ENCODE measurements around the gene RALB.

The RALB gene

DNA sequence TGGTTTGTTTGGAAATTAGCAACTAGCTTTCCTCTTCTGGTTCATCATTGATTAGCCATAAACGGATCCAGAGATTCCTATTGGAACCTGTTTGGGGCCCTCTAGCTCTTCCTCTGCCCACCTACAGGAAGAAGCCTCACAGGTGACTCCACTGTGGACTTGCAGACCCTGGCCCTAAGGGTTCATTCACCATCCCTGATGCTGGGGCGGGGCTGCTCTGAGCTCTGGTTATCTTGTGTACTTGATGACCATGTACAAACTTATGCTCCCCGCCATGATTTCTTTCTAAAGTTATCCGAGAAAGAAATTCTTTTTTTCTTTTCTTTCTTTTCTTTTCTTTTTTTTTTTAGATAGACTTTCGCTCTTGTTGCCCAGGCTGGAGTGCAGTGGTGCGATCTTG, 59.4 kb downstream of the RALB start:
- TF ChIP-seq, protein P1, sequence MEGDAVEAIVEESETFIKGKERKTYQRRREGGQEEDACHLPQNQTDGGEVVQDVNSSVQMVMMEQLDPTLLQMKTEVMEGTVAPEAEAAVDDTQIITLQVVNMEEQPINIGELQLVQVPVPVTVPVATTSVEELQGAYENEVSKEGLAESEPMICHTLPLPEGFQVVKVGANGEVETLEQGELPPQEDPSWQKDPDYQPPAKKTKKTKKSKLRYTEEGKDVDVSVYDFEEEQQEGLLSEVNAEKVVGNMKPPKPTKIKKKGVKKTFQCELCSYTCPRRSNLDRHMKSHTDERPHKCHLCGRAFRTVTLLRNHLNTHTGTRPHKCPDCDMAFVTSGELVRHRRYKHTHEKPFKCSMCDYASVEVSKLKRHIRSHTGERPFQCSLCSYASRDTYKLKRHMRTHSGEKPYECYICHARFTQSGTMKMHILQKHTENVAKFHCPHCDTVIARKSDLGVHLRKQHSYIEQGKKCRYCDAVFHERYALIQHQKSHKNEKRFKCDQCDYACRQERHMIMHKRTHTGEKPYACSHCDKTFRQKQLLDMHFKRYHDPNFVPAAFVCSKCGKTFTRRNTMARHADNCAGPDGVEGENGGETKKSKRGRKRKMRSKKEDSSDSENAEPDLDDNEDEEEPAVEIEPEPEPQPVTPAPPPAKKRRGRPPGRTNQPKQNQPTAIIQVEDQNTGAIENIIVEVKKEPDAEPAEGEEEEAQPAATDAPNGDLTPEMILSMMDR (IDR thresholded peaks at IDR 0.05; ENCODE audit: borderline replicate concordance, insufficient read depth, low read depth, low read length) = no peak
- H3K4me3 ChIP-seq (ENCODE audit: low read depth, low read length) = no peak overlapping the region

DNA sequence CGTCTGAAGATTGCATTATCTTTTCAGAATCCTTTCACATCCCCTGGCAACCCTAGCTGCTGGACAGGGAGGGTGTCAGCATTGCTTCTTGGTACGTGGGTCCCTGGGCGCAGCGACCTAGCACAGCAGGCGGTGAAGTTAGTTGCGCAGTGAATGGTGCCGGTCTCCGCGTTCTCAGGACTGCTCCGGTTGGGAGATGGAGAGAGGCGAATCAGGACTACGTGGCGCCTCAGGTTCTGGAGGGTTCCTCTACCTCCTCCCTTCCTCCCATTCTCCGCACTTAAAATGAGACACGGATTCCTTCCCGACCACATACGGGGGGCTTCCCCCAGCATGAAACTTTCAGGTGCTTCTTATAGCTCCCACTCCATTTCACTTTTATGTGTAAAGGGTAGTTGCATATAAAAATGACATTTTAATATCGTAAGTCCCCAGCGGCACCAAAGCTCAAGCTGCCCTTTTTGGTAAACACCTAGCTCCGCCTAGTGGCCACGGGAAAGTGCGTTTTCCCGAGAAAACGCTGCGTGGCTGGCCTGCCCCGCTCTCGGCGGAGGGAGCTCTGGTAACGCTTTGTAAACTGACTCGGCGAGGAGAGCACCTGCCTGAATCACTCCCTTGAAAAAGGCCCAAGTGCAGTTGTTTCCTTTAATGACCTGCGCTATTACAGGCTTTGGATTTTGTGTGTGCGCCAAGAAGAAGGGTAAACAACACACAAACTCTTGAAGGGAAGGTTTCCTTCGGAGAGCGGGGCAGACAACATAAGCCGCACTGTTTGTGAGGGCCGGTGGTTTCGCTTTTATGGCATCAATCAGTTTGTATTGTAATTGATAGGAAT, 60.4 kb downstream of the RALB start:
- H3K4me3 ChIP-seq (ENCODE audit: low read depth, low read length) = no peak overlapping the region
- TF ChIP-seq, protein P1 (IDR thresholded peaks at IDR 0.05; ENCODE audit: borderline replicate concordance, insufficient read depth, low read depth, low read length) = peak; percentile 89

DNA sequence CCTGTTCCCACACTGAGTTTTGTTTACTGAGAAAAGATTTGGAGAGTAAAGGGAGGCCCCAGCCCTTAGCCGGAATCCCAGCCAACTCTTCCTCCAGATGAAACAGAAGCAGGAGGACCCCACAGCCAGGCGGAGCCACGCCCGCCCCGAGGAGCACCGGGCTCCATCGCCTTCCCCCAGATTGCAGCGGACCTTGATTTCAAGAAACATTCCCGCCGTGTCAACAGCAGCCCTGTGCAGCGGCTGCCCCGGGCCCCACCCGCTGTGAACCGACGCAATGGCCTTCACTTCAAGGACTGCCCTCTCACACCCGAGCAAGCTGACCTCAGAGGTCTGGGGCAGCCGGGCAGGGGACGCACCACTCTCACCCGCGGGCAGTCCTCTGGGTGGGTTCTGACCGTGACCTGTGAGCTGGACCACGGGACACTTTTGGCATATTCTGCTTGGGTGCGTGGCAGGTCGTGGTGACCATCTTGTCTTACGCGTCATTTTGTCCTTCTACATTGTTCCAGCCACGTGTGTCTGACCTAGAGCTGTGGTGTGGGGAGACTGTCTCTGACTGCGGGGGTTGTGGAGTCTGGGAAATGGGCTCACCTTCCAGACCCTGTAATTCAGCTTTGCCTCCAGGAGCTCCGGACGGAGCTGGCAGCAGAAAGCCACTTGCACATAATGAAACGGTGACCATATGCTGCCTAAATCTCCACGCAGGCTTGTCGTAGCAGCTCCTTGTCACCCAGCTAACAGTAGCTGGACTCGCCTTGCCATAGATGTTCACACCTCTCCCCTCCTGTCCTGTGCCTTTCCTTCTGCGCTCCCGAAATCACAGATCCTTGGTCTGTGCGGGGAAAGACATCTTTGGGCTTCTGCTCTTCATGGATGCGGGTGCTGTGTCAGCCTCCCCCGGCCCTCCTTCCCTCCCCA, 61.3 kb downstream of the RALB start:
- no peak overlapping the region for H3K4me3 ChIP-seq (ENCODE audit: low read depth, low read length)
- TF ChIP-seq, protein P1 (IDR thresholded peaks at IDR 0.05; ENCODE audit: borderline replicate concordance, insufficient read depth, low read depth, low read length) = no peak

DNA sequence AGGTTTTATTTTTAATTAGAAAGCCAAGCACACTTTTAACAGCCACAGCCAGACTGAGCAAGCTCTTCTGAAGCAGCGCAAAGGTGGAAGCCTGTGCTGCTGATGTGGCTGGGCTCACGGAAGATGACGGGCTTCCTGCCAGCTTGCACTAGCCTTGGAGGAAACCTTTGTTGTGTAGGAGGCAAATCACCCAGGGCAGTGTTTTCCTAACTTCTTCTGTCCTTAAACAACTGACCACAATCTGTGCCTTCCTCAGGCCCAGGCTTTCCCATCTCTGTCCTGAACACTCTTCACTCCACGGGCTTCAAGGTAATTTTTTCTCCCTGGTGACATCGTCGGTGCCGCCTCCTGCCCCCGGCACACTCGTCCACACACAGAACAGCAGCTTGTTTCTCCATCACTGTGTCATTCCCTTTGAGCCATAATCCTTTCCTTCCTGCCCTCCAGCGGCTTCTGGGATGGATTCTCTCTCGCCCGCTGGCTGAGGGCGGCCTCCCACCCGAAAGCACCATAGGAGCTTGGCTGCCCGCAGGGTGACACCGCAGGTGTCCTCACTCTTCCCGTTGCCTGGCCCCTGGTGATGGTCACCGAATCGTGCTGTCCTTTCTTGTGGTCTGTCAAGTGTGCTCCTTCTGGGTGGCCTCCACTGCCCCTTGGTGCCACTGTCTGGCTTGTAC, 62.2 kb downstream of the RALB start:
- TF ChIP-seq, protein P1 (IDR thresholded peaks at IDR 0.05; ENCODE audit: borderline replicate concordance, insufficient read depth, low read depth, low read length) = no peak
- H3K4me3 ChIP-seq (ENCODE audit: low read depth, low read length) = no peak overlapping the region

DNA sequence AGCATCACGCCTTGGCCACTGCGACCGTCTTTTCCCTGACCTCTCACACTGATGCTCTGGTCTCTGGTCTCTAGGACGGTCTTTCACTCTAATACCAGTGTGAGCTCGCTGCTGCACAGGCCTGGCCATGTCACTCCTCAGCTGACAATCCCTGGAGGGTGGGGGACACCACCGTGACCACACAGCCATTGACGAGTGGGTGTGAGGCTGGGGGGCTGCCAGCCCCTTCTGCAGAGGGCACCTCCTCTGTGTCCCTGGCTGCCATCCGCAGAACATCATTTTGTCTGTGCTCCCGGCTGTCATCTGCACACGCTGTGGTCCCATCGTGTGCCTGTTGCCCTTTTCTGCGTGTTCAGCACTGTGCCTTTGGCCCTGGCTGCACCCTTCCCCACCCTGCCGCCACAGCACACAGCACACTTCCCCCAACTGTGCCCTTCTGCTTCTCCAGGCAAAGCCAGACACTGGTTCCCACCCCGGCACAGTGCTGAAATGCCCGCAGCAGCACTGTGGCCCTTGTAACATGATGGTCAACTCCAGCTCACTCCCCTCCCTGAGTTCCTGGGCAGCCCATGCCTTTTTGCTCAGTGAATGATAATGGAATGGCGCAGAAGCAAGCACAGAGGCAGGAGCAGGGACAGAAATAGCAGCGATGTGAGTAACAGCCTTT, 62.8 kb downstream of the RALB start:
- no peak overlapping the region for H3K4me3 ChIP-seq (ENCODE audit: low read depth, low read length)
- TF ChIP-seq, protein P1 (IDR thresholded peaks at IDR 0.05; ENCODE audit: borderline replicate concordance, insufficient read depth, low read depth, low read length) = no peak

DNA sequence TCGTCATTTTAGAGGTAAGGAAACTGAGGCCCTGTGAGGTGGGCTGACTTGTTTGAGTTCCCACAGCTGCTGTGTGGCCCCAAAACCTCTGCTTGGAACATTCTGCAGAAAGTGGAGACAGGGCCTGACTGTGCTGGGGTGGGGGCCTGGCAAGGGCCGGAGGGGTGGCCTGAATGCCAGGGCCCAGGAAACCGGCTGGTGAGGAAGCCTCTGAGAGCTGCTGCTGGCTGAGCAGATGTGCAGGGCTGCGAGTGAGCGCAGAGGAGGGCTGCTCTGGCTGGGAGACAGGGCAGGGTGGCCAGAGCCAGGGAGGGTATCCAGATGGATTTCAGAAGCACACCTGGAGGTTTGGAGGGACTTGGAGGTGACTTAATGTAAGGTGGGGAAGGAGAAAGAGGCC, 63.4 kb downstream of the RALB start:
- TF ChIP-seq, protein P1 (IDR thresholded peaks at IDR 0.05; ENCODE audit: borderline replicate concordance, insufficient read depth, low read depth, low read length) = no peak
- H3K4me3 ChIP-seq (ENCODE audit: low read depth, low read length) = no peak overlapping the region

Data from GM12875 (cell line).